B cell (primary cell): ENCODE measurements around the gene PLPP7.

Source experiments
- EZH2 ChIP-seq: IDR thresholded peaks from 2 replicates; pipeline ENCODE4 v1.6.1; 2012; ENCODE audit warnings: borderline replicate concordance, low read depth, mild to moderate bottlenecking, moderate library complexity, low read length; ENCODE audit not compliant: insufficient read depth, poor library complexity, severe bottlenecking
- TF ChIP-seq, protein P1 (sequence below): fragments of 200-600 bp; IDR thresholded peaks from one replicate; pipeline ENCODE4 v1.8.0; 2022; ENCODE audit warnings: antibody characterized with exemption, mild to moderate bottlenecking

DNA sequence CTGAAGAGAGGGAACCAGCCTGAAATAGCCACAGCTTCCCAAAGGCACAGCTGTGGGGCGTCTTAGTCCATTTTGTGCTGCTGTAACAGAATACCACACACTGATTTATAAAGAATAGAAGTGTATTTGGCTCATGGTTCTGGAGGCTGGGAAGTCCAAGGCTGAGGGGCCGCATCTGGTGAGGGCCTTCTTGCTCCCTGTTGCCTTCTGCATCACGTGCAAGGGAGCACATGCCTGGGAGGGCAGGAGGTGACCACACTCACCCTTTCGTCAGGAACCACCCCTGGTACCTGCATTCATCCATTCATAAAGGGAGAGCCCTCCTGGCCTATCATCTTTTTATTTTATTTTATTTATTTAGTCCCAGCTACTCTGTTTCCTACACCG lies 10.4 kb downstream of the PLPP7 start:
- TF ChIP-seq, protein P1, sequence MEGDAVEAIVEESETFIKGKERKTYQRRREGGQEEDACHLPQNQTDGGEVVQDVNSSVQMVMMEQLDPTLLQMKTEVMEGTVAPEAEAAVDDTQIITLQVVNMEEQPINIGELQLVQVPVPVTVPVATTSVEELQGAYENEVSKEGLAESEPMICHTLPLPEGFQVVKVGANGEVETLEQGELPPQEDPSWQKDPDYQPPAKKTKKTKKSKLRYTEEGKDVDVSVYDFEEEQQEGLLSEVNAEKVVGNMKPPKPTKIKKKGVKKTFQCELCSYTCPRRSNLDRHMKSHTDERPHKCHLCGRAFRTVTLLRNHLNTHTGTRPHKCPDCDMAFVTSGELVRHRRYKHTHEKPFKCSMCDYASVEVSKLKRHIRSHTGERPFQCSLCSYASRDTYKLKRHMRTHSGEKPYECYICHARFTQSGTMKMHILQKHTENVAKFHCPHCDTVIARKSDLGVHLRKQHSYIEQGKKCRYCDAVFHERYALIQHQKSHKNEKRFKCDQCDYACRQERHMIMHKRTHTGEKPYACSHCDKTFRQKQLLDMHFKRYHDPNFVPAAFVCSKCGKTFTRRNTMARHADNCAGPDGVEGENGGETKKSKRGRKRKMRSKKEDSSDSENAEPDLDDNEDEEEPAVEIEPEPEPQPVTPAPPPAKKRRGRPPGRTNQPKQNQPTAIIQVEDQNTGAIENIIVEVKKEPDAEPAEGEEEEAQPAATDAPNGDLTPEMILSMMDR = no peak
- no peak for TF ChIP-seq EZH2
